ENCODE measurements around the gene CACNG4. TPM values are rescaled to one million over a fixed set of nuclear protein-coding genes. Genes with fewer than 3 reads are reported as not detected.
"Not testable (repeated sequence)": the region's sequence is repeated elsewhere in the genome, so short reads cannot be mapped to it uniquely, and the experiment has no call there.

Gene CACNG4
- total RNA-seq, 2 donors from 2014 or later = not detected

GRCh38 chr17:67041119-67041518 is 76.6 kb downstream of the CACNG4 start:
- H3K27me3 Mint-ChIP-seq; ATAC-seq; H3K9me3 ChIP-seq (ENCODE audit: control insufficient read depth, low read length, poor library complexity, severe bottlenecking); DNase-seq; H3K4me3 Mint-ChIP-seq; H3K27ac Mint-ChIP-seq; H3K36me3 Mint-ChIP-seq (ENCODE audit: low read depth); H3K4me1 Mint-ChIP-seq: not testable (repeated sequence)

GRCh38 chr17:67041531-67041930 is 77.0 kb downstream of the CACNG4 start:
- no peaks in the 10 kb centered on the region for H3K9me3 ChIP-seq (ENCODE audit: control insufficient read depth, low read length, poor library complexity, severe bottlenecking)
- Mint-ChIP-seq H3K36me3 (ENCODE audit: low read depth) (peaks cover 5% of the 10 kb centered on the region), H3K4me3 (no peak overlapping the region), H3K27me3 (peaks cover 7% of the 10 kb centered on the region), H3K27ac (no peak overlapping the region), H3K4me1 (peaks cover 2% of the 10 kb centered on the region)
- no peak for ATAC-seq
- no peak for DNase-seq

- no peak for ATAC-seq
- Mint-ChIP-seq H3K27ac (no peak overlapping the region), H3K27me3 (peaks cover 5% of the 10 kb centered on the region), H3K36me3 (ENCODE audit: low read depth) (peaks cover 5% of the 10 kb centered on the region), H3K4me1 (peaks cover 2% of the 10 kb centered on the region), H3K4me3 (no peak overlapping the region)
- no peak for DNase-seq
- no peaks in the 10 kb centered on the region for H3K9me3 ChIP-seq (ENCODE audit: control insufficient read depth, low read length, poor library complexity, severe bottlenecking)
These were observed 77.7 kb downstream of the CACNG4 start for GRCh38 chr17:67041941-67042899.

GRCh38 chr17:67043283-67043682 is 78.8 kb downstream of the CACNG4 start:
- ATAC-seq = no peak
- no peaks in the 10 kb centered on the region for H3K27me3 Mint-ChIP-seq
- no peak overlapping the region for H3K27ac Mint-ChIP-seq
- DNase-seq = no peak
- no peaks in the 10 kb centered on the region for H3K9me3 ChIP-seq (ENCODE audit: control insufficient read depth, low read length, poor library complexity, severe bottlenecking)
- peaks cover 2% of the 10 kb centered on the region for H3K4me1 Mint-ChIP-seq
- H3K36me3 Mint-ChIP-seq (ENCODE audit: low read depth) = peaks cover 2% of the 10 kb centered on the region
- H3K4me3 Mint-ChIP-seq = no peak overlapping the region

DNA sequence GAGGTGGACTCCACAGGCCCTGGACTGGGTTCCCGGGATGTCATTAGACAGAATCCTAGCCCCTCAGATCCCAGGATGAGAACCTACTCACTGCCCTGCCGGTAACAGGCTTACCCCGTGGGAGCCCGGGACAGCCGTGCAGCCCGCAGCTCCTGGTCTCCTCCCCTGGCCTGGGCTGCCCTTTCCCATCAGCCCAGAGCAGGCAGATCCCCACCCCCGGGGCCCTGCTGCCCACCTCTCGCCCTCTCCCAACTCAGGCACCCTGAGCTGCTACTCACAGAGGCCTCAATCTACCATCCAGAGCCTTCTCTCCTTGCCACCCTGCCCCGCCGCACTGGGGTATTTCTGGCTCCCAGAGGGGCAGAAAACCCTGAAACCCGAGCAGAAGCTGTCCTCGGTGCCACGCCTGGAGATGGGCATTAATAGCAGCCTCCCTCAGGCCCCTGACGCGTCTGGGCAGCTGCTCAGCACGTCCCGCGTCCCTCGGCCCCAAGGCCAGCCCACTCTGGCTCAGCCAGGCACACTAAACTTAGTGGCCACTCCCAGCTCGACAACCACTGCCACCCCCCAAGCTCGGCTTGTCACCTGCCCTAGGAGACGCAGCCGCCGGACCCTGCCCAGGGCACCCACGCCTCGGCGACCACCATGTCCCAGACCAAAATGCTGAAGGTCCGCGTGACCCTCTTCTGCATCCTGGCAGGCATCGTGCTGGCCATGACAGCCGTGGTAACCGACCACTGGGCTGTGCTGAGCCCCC is 79.7 kb downstream of the CACNG4 start, which contains the start of gene CACNG1:
CACNG1 (plus strand) TSS at position 539 of the 757 bp plus-strand sequence; CDS start at position 646, 107 bp downstream.
- Mint-ChIP-seq H3K36me3 (ENCODE audit: low read depth) (peaks cover 2% of the 10 kb centered on the region), H3K4me3 (no peak within 1 kb of the TSS), H3K27ac (no peak within 1 kb of the TSS), H3K4me1 (peaks cover 2% of the 10 kb centered on the region), H3K27me3 (no peaks in the 10 kb centered on the region)
- DNase-seq = no peak
- H3K9me3 ChIP-seq (ENCODE audit: control insufficient read depth, low read length, poor library complexity, severe bottlenecking) = peaks cover 5% of the 10 kb centered on the region
- no peak for ATAC-seq

DNA sequence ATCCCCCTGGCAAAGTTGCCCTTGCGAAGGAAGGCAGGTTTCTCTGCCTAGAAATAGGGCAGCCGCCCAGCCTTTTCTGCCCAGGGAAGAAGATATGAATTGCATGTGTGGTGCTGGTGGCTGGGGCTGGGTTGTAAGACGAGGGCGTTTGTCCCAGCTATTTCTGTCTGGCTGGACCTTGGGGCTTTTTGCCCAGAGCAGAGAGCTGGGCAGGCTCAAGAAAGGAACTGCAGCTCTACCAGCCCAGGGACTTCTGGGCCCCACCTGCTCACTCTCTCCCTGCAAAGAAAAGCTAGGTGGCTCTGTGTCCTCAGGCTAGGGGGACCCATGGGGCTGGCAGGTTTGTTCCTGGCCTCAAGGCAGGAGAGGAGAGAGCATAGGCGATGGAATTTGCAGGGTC is 80.4 kb downstream of the CACNG4 start:
- peaks cover 10% of the 10 kb centered on the region for H3K9me3 ChIP-seq (ENCODE audit: control insufficient read depth, low read length, poor library complexity, severe bottlenecking)
- DNase-seq = no peak
- H3K36me3 Mint-ChIP-seq (ENCODE audit: low read depth) = peaks cover 2% of the 10 kb centered on the region
- no peaks in the 10 kb centered on the region for H3K27me3 Mint-ChIP-seq
- H3K4me1 Mint-ChIP-seq = peaks cover 2% of the 10 kb centered on the region
- H3K4me3 Mint-ChIP-seq = no peak overlapping the region
- no peak overlapping the region for H3K27ac Mint-ChIP-seq
- ATAC-seq = no peak

- H3K4me3 Mint-ChIP-seq = no peak overlapping the region
- H3K27ac Mint-ChIP-seq = no peak overlapping the region
- H3K9me3 ChIP-seq (ENCODE audit: control insufficient read depth, low read length, poor library complexity, severe bottlenecking) = peaks cover 10% of the 10 kb centered on the region
- H3K4me1 Mint-ChIP-seq = peaks cover 2% of the 10 kb centered on the region
- no peaks in the 10 kb centered on the region for H3K36me3 Mint-ChIP-seq (ENCODE audit: low read depth)
- ATAC-seq (no peak), DNase-seq (no peak)
- no peaks in the 10 kb centered on the region for H3K27me3 Mint-ChIP-seq
These were observed 81.9 kb downstream of the CACNG4 start for GRCh38 chr17:67046398-67046797.

- Mint-ChIP-seq H3K27me3 (no peaks in the 10 kb centered on the region), H3K4me1 (peaks cover 2% of the 10 kb centered on the region), H3K36me3 (ENCODE audit: low read depth) (no peaks in the 10 kb centered on the region), H3K4me3 (no peak overlapping the region), H3K27ac (no peak overlapping the region)
- ATAC-seq (no peak), DNase-seq (no peak)
- H3K9me3 ChIP-seq (ENCODE audit: control insufficient read depth, low read length, poor library complexity, severe bottlenecking) = peaks cover 10% of the 10 kb centered on the region
These were observed 82.9 kb downstream of the CACNG4 start for GRCh38 chr17:67047382-67047781.

- Mint-ChIP-seq H3K27ac (no peak overlapping the region), H3K36me3 (ENCODE audit: low read depth) (no peaks in the 10 kb centered on the region), H3K27me3 (no peaks in the 10 kb centered on the region), H3K4me3 (no peak overlapping the region), H3K4me1 (no peaks in the 10 kb centered on the region)
- DNase-seq (no peak), ATAC-seq (no peak)
- H3K9me3 ChIP-seq (ENCODE audit: control insufficient read depth, low read length, poor library complexity, severe bottlenecking) = peaks cover 10% of the 10 kb centered on the region
These were observed 84.7 kb downstream of the CACNG4 start for GRCh38 chr17:67049025-67049739.

DNA sequence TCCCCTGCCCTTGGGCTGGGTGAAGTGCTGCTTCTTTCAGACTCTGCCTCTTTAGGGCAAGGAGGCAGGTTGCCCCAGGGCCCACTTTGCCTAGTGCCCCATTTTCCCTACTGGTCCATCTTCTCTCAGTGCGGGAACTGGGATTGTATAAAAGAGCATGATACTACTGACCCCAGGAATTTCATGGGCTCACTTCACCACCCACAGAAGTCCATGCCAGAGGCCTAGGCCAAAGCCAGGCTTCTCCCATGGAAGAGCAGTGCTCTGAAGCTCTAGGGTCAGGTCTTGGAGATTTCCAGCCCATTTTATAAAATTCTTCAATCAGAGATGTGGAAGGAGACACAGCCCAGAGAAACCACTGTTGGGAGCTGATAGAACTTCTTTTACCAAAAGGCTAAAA is 85.6 kb downstream of the CACNG4 start:
- H3K9me3 ChIP-seq (ENCODE audit: control insufficient read depth, low read length, poor library complexity, severe bottlenecking) = peaks cover 10% of the 10 kb centered on the region
- Mint-ChIP-seq H3K36me3 (ENCODE audit: low read depth) (no peaks in the 10 kb centered on the region), H3K4me1 (peaks cover 2% of the 10 kb centered on the region), H3K4me3 (no peak overlapping the region), H3K27me3 (no peaks in the 10 kb centered on the region), H3K27ac (no peak overlapping the region)
- DNase-seq (no peak), ATAC-seq (no peak)

GRCh38 chr17:67050471-67051154 is 86.1 kb downstream of the CACNG4 start:
- DNase-seq = no peak
- Mint-ChIP-seq H3K36me3 (ENCODE audit: low read depth) (no peaks in the 10 kb centered on the region), H3K27ac (no peak overlapping the region), H3K4me1 (peaks cover 2% of the 10 kb centered on the region), H3K4me3 (no peak overlapping the region), H3K27me3 (no peaks in the 10 kb centered on the region)
- H3K9me3 ChIP-seq (ENCODE audit: control insufficient read depth, low read length, poor library complexity, severe bottlenecking) = peaks cover 10% of the 10 kb centered on the region
- ATAC-seq = no peak

DNA sequence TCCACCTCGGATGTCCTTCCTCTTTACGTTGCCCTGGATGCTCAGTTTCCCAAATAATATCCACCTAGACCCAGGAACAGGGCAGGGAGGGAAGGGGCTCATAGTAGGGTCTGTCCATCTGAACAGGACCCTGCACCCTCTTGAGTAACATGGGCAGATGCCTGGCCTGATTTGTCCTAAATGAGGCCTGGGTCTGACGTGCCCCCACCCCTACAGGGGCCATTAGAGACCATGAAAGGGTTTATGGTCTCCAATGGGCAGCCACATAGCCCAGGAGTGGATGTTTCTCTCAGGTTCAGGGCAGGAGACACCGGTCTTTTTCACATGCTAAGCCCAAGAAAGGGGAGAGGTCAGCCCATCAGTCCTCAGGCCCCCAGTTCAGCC is 86.6 kb downstream of the CACNG4 start:
- peaks cover 2% of the 10 kb centered on the region for H3K4me1 Mint-ChIP-seq
- no peak overlapping the region for H3K27ac Mint-ChIP-seq

More for the DNA sequence above, 86.6 kb downstream of the CACNG4 start:
- no peaks in the 10 kb centered on the region for H3K36me3 Mint-ChIP-seq (ENCODE audit: low read depth)
- DNase-seq = no peak
- no peaks in the 10 kb centered on the region for H3K27me3 Mint-ChIP-seq
- no peak overlapping the region for H3K4me3 Mint-ChIP-seq
- ATAC-seq = no peak
- peaks cover 10% of the 10 kb centered on the region for H3K9me3 ChIP-seq (ENCODE audit: control insufficient read depth, low read length, poor library complexity, severe bottlenecking)

Data from T-helper 17 cell (primary cell).